T-cell (primary cell): ENCODE data around the gene MAP4K4. TPM values are rescaled to one million over a fixed set of nuclear protein-coding genes. Genes with fewer than 3 reads are reported as not detected.

Experiments used
- ATAC-seq, 4 experiments: fragments of 200-7000 bp in 3 of 4; fragments of 150-1000 bp in 1 of 4; cut with Tn5 transposase; replicated peaks in 1 of 4; 1 replicate in 3 of 4; 2 replicates in 1 of 4; pipeline ENCODE4 v1.10.0; 2021; ENCODE audit warnings: moderate library complexity in 3 of 4, mild to moderate bottlenecking in 2 of 4, moderate number of reproducible peaks in 1 of 4
- CTCF ChIA-PET, 2 donors: fragments of 300-600 bp; sonication (Branson Sonifier 250); formaldehyde crosslinking; loops; one replicate each; lab custom pipeline; 2022; ENCODE audit warnings: antibody characterized with exemption in 2 of 2; lab: Charles Lee
- POLR2A ChIA-PET, 2 donors: fragments of 300-600 bp; sonication (Branson Sonifier 250); formaldehyde crosslinking; loops; one replicate each; lab custom pipeline; 2022; ENCODE audit warnings: antibody characterized with exemption in 2 of 2; lab: Charles Lee
- DNase-seq, 35 experiments: peaks; one replicate each; pipeline versions ENCODE4 v3.0.0 to v3.0.0-alpha.2; 2013 to 2023
- H3K27ac ChIP-seq: one replicate; pipeline ENCODE4 v1.5.1; 2013; ENCODE audit warnings: low read length
- H3K27me3 ChIP-seq, 2 experiments: replicated peaks in 1 of 2; 1 replicate in 1 of 2; 2 replicates in 1 of 2; pipeline versions ENCODE4 v1.6.1 to v1.7.0; 2013; ENCODE audit warnings: low read length in 1 of 2, mixed read lengths in 1 of 2; ENCODE audit not compliant: control insufficient read depth in 2 of 2, insufficient read depth in 2 of 2; ENCODE audit errors: extremely low read depth in 1 of 2
- H3K36me3 ChIP-seq, 2 donors: 1 replicate in 1 of 2; 2 replicates in 1 of 2; pipeline versions ENCODE4 v1.6.1 to v1.7.0; 2013; ENCODE audit warnings: low read length in 1 of 2; ENCODE audit not compliant: control insufficient read depth in 2 of 2, insufficient read depth in 1 of 2; ENCODE audit errors: extremely low read depth in 1 of 2
- H3K4me1 ChIP-seq, 2 experiments: 1 replicate in 1 of 2; 2 replicates in 1 of 2; pipeline versions ENCODE4 v1.6.1 to v1.7.0; 2013; ENCODE audit warnings: low read length in 2 of 2, mixed read lengths in 1 of 2; ENCODE audit not compliant: insufficient read depth in 2 of 2, control insufficient read depth in 1 of 2; ENCODE audit errors: extremely low read depth in 1 of 2
- H3K4me3 ChIP-seq, 2 donors: 1 replicate in 1 of 2; 2 replicates in 1 of 2; pipeline versions ENCODE4 v1.5.1 to v1.7.0; 2013; ENCODE audit warnings: mild to moderate bottlenecking in 2 of 2, low read length in 1 of 2, moderate library complexity in 1 of 2; ENCODE audit not compliant: control insufficient read depth in 1 of 2; ENCODE audit errors: extremely low read depth in 1 of 2
- H3K9me3 ChIP-seq: 2 replicates; pipeline ENCODE4 v1.7.0; 2013
- H3K27ac Mint-ChIP-seq, 2 donors: one replicate each; pipeline ENCODE4 v1.8.0; 2020 to 2021; ENCODE audit warnings: mild to moderate bottlenecking in 2 of 2, mixed read lengths in 2 of 2
- H3K27me3 Mint-ChIP-seq, 2 donors: one replicate each; pipeline ENCODE4 v1.8.0; 2021 to 2022; ENCODE audit warnings: mixed read lengths in 2 of 2
- H3K36me3 Mint-ChIP-seq: one replicate; pipeline ENCODE4 v1.8.0; 2021; ENCODE audit warnings: mixed read lengths
- H3K4me1 Mint-ChIP-seq, 3 donors: one replicate each; pipeline ENCODE4 v1.8.0; 2020 to 2022; ENCODE audit warnings: mixed read lengths in 3 of 3, mild to moderate bottlenecking in 1 of 3
- H3K4me3 Mint-ChIP-seq, 3 donors: one replicate each; pipeline ENCODE4 v1.8.0; 2020 to 2022; ENCODE audit warnings: mild to moderate bottlenecking in 3 of 3, mixed read lengths in 3 of 3, moderate library complexity in 3 of 3
- H3K9me3 Mint-ChIP-seq, 3 donors: one replicate each; pipeline ENCODE4 v1.8.0; 2020 to 2022; ENCODE audit warnings: mixed read lengths in 3 of 3
- WGBS: methylation state at CpG from one replicate; pipeline ENCODE4 v1.1.5; 2013; ENCODE audit warnings: missing lambda C conversion rate; ENCODE audit not compliant: insufficient coverage; 5-methylcytosine and 5-hydroxymethylcytosine counted together
- total RNA-seq, 35 experiments: library from RNA in 6 of 35; stranded (reverse) in 6 of 35; fragments of 120-200 nt in 1 of 35; gene quantifications; one replicate each; pipeline versions ENCODE4 v1.2.1 to v1.2.4 and lab custom pipeline; 2013 to 2026

MAP4K4 gene
- total RNA-seq, 5 donors from 2014 or later (not counting 1 experiment from before 2014, with no cell fraction given): 84.2 to 148 (median 93.2) TPM

- no peaks in the 10 kb centered on the region for H3K27me3 ChIP-seq
- no peaks in the 10 kb centered on the region for H3K9me3 ChIP-seq
- Mint-ChIP-seq H3K27ac (peak overlapping the region in 1 of 2 donors; percentile 17), H3K9me3 (no peaks in the 10 kb centered on the region), H3K4me3 (no peak overlapping the region), H3K27me3 (no peaks in the 10 kb centered on the region), H3K4me1 (peaks cover 13 to 21% (median 17%) of the 10 kb centered on the region in 3 donors), H3K36me3 (peaks cover 39% of the 10 kb centered on the region)
- no peak overlapping the region for H3K4me3 ChIP-seq
- peaks cover 5 to 90% of the 10 kb centered on the region in 2 donors for H3K36me3 ChIP-seq
- H3K4me1 ChIP-seq: no peaks in the 10 kb centered on the region
- CTCF ChIA-PET: interaction anchor here (1.5 to 1.7 kb wide), 2 partner anchors 16 to 429 kb away, joined by 3 to 5 read pairs; no protein-coding TSS in a partner anchor
- DNase-seq (no peak), ATAC-seq (no peak)
- 86% methylated on average over 1 of the region's 4 CpGs for WGBS
- no peak overlapping the region for H3K27ac ChIP-seq
- POLR2A ChIA-PET: no interaction called here
Measured at GRCh38 chr2:101847661-101848339, 150.3 kb downstream of the MAP4K4 start.

- no peak for DNase-seq
- H3K36me3 ChIP-seq: peaks cover 4 to 90% of the 10 kb centered on the region in 2 donors
- WGBS: 100% methylated on average over 2 of the region's 6 CpGs
- no peaks in the 10 kb centered on the region for H3K4me1 ChIP-seq
- peaks cover 40% of the 10 kb centered on the region for H3K36me3 Mint-ChIP-seq
- no peaks in the 10 kb centered on the region for H3K9me3 ChIP-seq
- H3K9me3 Mint-ChIP-seq: no peaks in the 10 kb centered on the region
- ChIA-PET POLR2A (interaction anchor here in 1 of 2 donors (0.6 kb wide), 1 partner anchor 573 kb away, joined by 3 read pairs; no protein-coding TSS in a partner anchor), CTCF (interaction anchor here in 1 of 2 donors (0.5 kb wide), 1 partner anchor 442 kb away, joined by 3 read pairs; no protein-coding TSS in a partner anchor)
- ATAC-seq: no peak
- peaks cover 9 to 14% (median 9%) of the 10 kb centered on the region in 3 donors for H3K4me1 Mint-ChIP-seq
- no peaks in the 10 kb centered on the region for H3K27me3 Mint-ChIP-seq
- H3K4me3 Mint-ChIP-seq: no peak overlapping the region
- no peak overlapping the region for H3K27ac ChIP-seq
- H3K4me3 ChIP-seq: no peak overlapping the region
- no peaks in the 10 kb centered on the region for H3K27me3 ChIP-seq
- H3K27ac Mint-ChIP-seq: peak overlapping the region; percentile 41 to 57
Measured at GRCh38 chr2:101848769-101849410, 151.4 kb downstream of the MAP4K4 start.

- Mint-ChIP-seq H3K27me3 (no peaks in the 10 kb centered on the region), H3K4me1 (peaks cover 7 to 14% (median 9%) of the 10 kb centered on the region in 3 donors), H3K36me3 (peaks cover 45% of the 10 kb centered on the region), H3K9me3 (no peaks in the 10 kb centered on the region), H3K4me3 (no peak overlapping the region), H3K27ac (peak overlapping the region in 1 of 2 donors; percentile 17)
- Histone ChIP-seq H3K4me3 (no peak overlapping the region), H3K9me3 (no peaks in the 10 kb centered on the region), H3K4me1 (no peaks in the 10 kb centered on the region), H3K27me3 (no peaks in the 10 kb centered on the region), H3K27ac (no peak overlapping the region), H3K36me3 (peaks cover 0 to 88% of the 10 kb centered on the region in 2 donors)
- ATAC-seq (no peak), DNase-seq (no peak)
- POLR2A ChIA-PET: no interaction called here
- CTCF ChIA-PET: interaction anchor here (0.5 to 0.6 kb wide), 3 partner anchors 18 to 579 kb away, joined by 4 read pairs; no protein-coding TSS in a partner anchor
- WGBS: no CpG with 5 or more reads among the region's 2 CpGs
Measured at GRCh38 chr2:101850450-101850849, 152.9 kb downstream of the MAP4K4 start.

GRCh38 chr2:101850991-101851390 lies 153.5 kb downstream of the MAP4K4 start:
- Histone ChIP-seq H3K4me1 (no peaks in the 10 kb centered on the region), H3K27me3 (no peaks in the 10 kb centered on the region), H3K36me3 (peaks cover 3 to 88% of the 10 kb centered on the region in 2 donors), H3K9me3 (no peaks in the 10 kb centered on the region), H3K4me3 (no peak overlapping the region), H3K27ac (no peak overlapping the region)
- Mint-ChIP-seq H3K36me3 (peaks cover 48% of the 10 kb centered on the region), H3K4me3 (no peak overlapping the region), H3K27ac (no peak overlapping the region), H3K27me3 (no peaks in the 10 kb centered on the region), H3K4me1 (peaks cover 7 to 14% (median 9%) of the 10 kb centered on the region in 3 donors), H3K9me3 (no peaks in the 10 kb centered on the region)
- ChIA-PET POLR2A (no interaction called here), CTCF (interaction anchor here (0.6 to 1.3 kb wide), 2 partner anchors 25 to 106 kb away, joined by 3 to 4 read pairs; no protein-coding TSS in a partner anchor)
- no peak for ATAC-seq
- no CpG with 5 or more reads among the region's 2 CpGs for whole genome bisulfite sequencing
- no peak for DNase-seq

- no peak overlapping the region for H3K27ac Mint-ChIP-seq
- peaks cover 3 to 88% of the 10 kb centered on the region in 2 donors for H3K36me3 ChIP-seq
Measured at GRCh38 chr2:101852824-101853223, 155.3 kb downstream of the MAP4K4 start.

GRCh38 chr2:101854877-101855276 lies 157.4 kb downstream of the MAP4K4 start:
- Mint-ChIP-seq H3K4me1 (peaks cover 0 to 15% (median 5%) of the 10 kb centered on the region in 3 donors), H3K27me3 (no peaks in the 10 kb centered on the region), H3K27ac (no peak overlapping the region), H3K9me3 (no peaks in the 10 kb centered on the region), H3K4me3 (no peak overlapping the region), H3K36me3 (peaks cover 56% of the 10 kb centered on the region)
- no peaks in the 10 kb centered on the region for H3K4me1 ChIP-seq
- H3K27ac ChIP-seq: no peak overlapping the region
- H3K4me3 ChIP-seq: no peak overlapping the region
- ChIA-PET CTCF (no interaction called here), POLR2A (interaction anchor here in 1 of 2 donors (0.7 kb wide), 1 partner anchor 285 kb away, joined by 3 read pairs; no protein-coding TSS in a partner anchor)
- DNase-seq (no peak), ATAC-seq (no peak)
- no peaks in the 10 kb centered on the region for H3K27me3 ChIP-seq
- peaks cover 3 to 89% of the 10 kb centered on the region in 2 donors for H3K36me3 ChIP-seq
- H3K9me3 ChIP-seq: no peaks in the 10 kb centered on the region
- 100% methylated on average over 3 of the region's 4 CpGs for WGBS

More at GRCh38 chr2:101852824-101853223, 155.3 kb downstream of the MAP4K4 start:
- Mint-ChIP-seq H3K4me1 (peaks cover 9 to 16% (median 9%) of the 10 kb centered on the region in 3 donors), H3K9me3 (no peaks in the 10 kb centered on the region), H3K36me3 (peaks cover 51% of the 10 kb centered on the region), H3K4me3 (no peak overlapping the region), H3K27me3 (no peaks in the 10 kb centered on the region)
- CTCF ChIA-PET: no interaction called here
- DNase-seq (no peak), ATAC-seq (no peak)
- no peak overlapping the region for H3K27ac ChIP-seq
- H3K9me3 ChIP-seq: no peaks in the 10 kb centered on the region
- no peak overlapping the region for H3K4me3 ChIP-seq
- H3K4me1 ChIP-seq: no peaks in the 10 kb centered on the region
- POLR2A ChIA-PET: no interaction called here
- H3K27me3 ChIP-seq: no peaks in the 10 kb centered on the region
- WGBS: no CpG with 5 or more reads among the region's 2 CpGs
